ENCODE data around the gene SPIN1.

SPIN1 gene

DNA sequence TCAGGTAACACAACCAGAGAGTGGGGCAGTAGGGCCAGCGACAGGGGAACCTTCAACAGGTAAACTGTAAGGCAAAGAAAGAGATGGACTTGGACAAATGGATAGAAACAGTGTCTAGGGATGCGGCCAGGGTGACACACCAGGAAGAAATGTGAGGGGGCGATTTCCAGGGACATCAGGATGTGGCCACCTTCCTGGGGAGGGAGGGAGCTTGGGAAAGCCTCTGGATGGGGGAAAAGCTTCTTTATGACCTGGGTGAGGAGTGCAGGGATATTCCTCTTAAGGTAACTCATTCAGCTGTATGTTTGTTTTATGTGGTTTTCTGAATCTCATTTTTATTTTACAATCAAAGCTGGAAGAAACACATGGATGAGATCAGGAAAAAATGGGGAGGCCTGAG lies 134.8 kb downstream of the SPIN1 start:
- no peaks in the 10 kb centered on the region for H3F3A ChIP-seq (ENCODE audit: insufficient read depth)

DNA sequence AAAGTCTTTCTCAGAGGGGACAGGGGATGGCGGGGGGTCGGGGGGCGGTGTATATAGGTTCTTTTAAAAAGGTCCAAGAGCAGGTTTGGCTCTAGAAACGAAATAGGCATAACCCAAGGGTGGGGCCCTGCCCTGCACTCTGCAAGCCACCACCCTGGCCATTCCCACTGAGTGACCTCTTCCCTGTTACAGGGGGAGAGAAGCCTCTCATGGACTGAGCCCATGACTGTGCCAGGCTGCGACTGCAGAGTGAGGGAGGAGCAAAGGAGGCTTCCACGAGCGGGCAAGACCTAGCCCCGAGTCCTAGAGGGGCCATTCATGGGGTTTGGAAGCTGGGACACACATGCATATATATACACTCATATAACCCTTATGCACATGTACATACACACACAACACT lies 136.7 kb downstream of the SPIN1 start:
- no peaks in the 10 kb centered on the region for H3K9me3 ChIP-seq (ENCODE audit: insufficient read depth, low read length)
- no peak overlapping the region for H2AFZ ChIP-seq (ENCODE audit: low read depth, low read length, severe bottlenecking)
- H3K4me3 ChIP-seq (ENCODE audit: insufficient read depth, low read length, poor library complexity, severe bottlenecking) = no peak overlapping the region
- no peaks in the 10 kb centered on the region for H4K20me1 ChIP-seq (ENCODE audit: low read depth, low read length)
- H3K79me2 ChIP-seq (ENCODE audit: insufficient read depth, low read length) = no peaks in the 10 kb centered on the region
- no peaks in the 10 kb centered on the region for H3K27me3 ChIP-seq (ENCODE audit: low read length)
- H3K9ac ChIP-seq (ENCODE audit: low read length) = no peak overlapping the region
- TF ChIP-seq, protein P1, sequence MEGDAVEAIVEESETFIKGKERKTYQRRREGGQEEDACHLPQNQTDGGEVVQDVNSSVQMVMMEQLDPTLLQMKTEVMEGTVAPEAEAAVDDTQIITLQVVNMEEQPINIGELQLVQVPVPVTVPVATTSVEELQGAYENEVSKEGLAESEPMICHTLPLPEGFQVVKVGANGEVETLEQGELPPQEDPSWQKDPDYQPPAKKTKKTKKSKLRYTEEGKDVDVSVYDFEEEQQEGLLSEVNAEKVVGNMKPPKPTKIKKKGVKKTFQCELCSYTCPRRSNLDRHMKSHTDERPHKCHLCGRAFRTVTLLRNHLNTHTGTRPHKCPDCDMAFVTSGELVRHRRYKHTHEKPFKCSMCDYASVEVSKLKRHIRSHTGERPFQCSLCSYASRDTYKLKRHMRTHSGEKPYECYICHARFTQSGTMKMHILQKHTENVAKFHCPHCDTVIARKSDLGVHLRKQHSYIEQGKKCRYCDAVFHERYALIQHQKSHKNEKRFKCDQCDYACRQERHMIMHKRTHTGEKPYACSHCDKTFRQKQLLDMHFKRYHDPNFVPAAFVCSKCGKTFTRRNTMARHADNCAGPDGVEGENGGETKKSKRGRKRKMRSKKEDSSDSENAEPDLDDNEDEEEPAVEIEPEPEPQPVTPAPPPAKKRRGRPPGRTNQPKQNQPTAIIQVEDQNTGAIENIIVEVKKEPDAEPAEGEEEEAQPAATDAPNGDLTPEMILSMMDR (IDR thresholded peaks at IDR 0.05; ENCODE audit: insufficient read depth, low read length, poor library complexity, severe bottlenecking) = no peak
- no peak for TF ChIP-seq EZH2phosphoT487 (conservative IDR thresholded peaks at IDR 0.05; ENCODE audit: low read length)
- no peaks in the 10 kb centered on the region for H3K9me2 ChIP-seq (replicated peaks; ENCODE audit: insufficient read depth, low read length)
- H3F3A ChIP-seq (ENCODE audit: insufficient read depth) = no peaks in the 10 kb centered on the region
- no peak overlapping the region for H3K27ac ChIP-seq (ENCODE audit: low read depth, low read length)
- H3K36me3 ChIP-seq (ENCODE audit: low read length) = no peaks in the 10 kb centered on the region
- no peak overlapping the region for H3K4me2 ChIP-seq (ENCODE audit: low read depth, low read length, poor library complexity, severe bottlenecking)

More for the DNA sequence above, 134.8 kb downstream of the SPIN1 start:
- no peak overlapping the region for H3K4me3 ChIP-seq (ENCODE audit: insufficient read depth, low read length, poor library complexity, severe bottlenecking)
- TF ChIP-seq EZH2phosphoT487 (conservative IDR thresholded peaks at IDR 0.05; ENCODE audit: low read length) = no peak
- TF ChIP-seq, protein P1 (IDR thresholded peaks at IDR 0.05; ENCODE audit: insufficient read depth, low read length, poor library complexity, severe bottlenecking) = no peak
- H3K79me2 ChIP-seq (ENCODE audit: insufficient read depth, low read length) = no peaks in the 10 kb centered on the region
- H3K4me2 ChIP-seq (ENCODE audit: low read depth, low read length, poor library complexity, severe bottlenecking) = no peak overlapping the region
- no peaks in the 10 kb centered on the region for H3K9me2 ChIP-seq (replicated peaks; ENCODE audit: insufficient read depth, low read length)
- H2AFZ ChIP-seq (ENCODE audit: low read depth, low read length, severe bottlenecking) = no peak overlapping the region
- H3K9me3 ChIP-seq (ENCODE audit: insufficient read depth, low read length) = no peaks in the 10 kb centered on the region
- H3K27ac ChIP-seq (ENCODE audit: low read depth, low read length) = no peak overlapping the region
- H3K36me3 ChIP-seq (ENCODE audit: low read length) = no peaks in the 10 kb centered on the region
- H3K9ac ChIP-seq (ENCODE audit: low read length) = no peak overlapping the region
- no peaks in the 10 kb centered on the region for H3K27me3 ChIP-seq (ENCODE audit: low read length)
- H4K20me1 ChIP-seq (ENCODE audit: low read depth, low read length) = no peaks in the 10 kb centered on the region

DNA sequence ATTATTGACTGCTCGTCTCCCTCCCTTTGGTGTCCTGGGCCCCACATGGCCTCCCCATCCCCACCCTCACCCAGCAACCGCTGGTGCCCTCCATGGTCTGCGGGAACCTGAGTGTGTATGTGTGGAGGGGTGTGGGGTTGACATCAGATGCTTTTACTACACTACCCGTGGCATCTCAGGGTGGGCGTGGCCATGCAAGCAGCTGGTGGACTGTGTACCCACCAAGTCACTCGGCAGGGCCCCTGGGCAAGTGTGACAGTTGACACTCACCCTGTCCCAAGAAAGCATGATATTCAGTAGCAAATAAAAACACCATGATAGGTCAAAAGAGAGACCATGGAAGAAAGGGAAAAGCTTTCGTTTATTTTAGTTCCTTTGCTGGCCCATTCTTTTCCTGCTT lies 139.4 kb downstream of the SPIN1 start:
- H3K9me3 ChIP-seq (ENCODE audit: insufficient read depth, low read length) = no peaks in the 10 kb centered on the region

More for the DNA sequence above, 139.4 kb downstream of the SPIN1 start:
- no peaks in the 10 kb centered on the region for H3K9me2 ChIP-seq (replicated peaks; ENCODE audit: insufficient read depth, low read length)
- no peak overlapping the region for H3K4me2 ChIP-seq (ENCODE audit: low read depth, low read length, poor library complexity, severe bottlenecking)
- H3K79me2 ChIP-seq (ENCODE audit: insufficient read depth, low read length) = no peaks in the 10 kb centered on the region
- H2AFZ ChIP-seq (ENCODE audit: low read depth, low read length, severe bottlenecking) = no peak overlapping the region
- H3F3A ChIP-seq (ENCODE audit: insufficient read depth) = no peaks in the 10 kb centered on the region
- TF ChIP-seq, protein P1 (IDR thresholded peaks at IDR 0.05; ENCODE audit: insufficient read depth, low read length, poor library complexity, severe bottlenecking) = no peak
- TF ChIP-seq EZH2phosphoT487 (conservative IDR thresholded peaks at IDR 0.05; ENCODE audit: low read length) = no peak
- H3K27me3 ChIP-seq (ENCODE audit: low read length) = no peaks in the 10 kb centered on the region
- H3K9ac ChIP-seq (ENCODE audit: low read length) = no peak overlapping the region
- H4K20me1 ChIP-seq (ENCODE audit: low read depth, low read length) = no peaks in the 10 kb centered on the region
- H3K27ac ChIP-seq (ENCODE audit: low read depth, low read length) = no peak overlapping the region
- H3K4me3 ChIP-seq (ENCODE audit: insufficient read depth, low read length, poor library complexity, severe bottlenecking) = no peak overlapping the region
- no peaks in the 10 kb centered on the region for H3K36me3 ChIP-seq (ENCODE audit: low read length)

All from SU-DHL-6 (cell line).